ENCODE results near the gene SPATS2L. TPM values are rescaled to one million over a fixed set of nuclear protein-coding genes. Genes with fewer than 3 reads are reported as not detected.

SPATS2L gene
- total RNA-seq, 1 donor from 2014 or later, result 44.2 TPM

DNA sequence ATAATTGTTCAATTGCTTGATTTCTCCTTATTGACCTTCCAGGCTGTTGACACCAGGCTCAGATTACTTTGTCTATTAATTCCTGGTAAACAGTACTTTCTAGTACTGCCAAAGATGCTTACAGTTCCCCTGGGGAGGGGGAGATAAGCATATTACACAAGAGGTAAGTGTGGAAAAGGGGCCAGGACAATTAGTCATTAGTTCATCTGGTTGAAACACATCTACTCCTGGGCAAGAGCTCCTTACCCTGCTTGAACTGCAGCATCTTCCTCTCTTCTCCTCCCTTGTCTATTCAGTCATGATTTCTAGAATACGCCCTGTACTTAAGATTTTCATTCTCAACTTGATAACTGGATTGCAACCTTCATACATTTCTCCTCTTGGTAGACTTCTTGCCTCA, 10.4 kb upstream of the SPATS2L start:
- intact Hi-C loops (cut with micrococcal nuclease), result no loop called here

DNA sequence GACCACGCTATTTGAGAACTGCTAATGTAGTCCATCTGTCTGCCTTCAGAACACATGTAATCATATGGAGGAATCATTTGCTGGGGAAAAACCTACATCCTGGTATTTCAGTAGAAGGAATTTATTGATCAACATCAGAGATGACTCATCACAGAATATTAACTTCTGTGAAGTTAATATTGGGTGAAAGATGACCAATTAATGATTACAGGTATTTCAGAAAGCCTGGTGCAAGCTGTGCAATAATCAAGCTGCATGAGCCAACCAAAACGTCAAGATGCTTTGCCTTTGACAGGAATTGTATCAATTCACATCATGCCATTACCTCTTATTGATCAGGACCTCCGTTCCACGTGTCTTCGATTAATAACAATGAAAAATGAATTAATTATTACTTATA, 9.4 kb upstream of the SPATS2L start:
- intact Hi-C loops (cut with micrococcal nuclease), result no loop called here

DNA sequence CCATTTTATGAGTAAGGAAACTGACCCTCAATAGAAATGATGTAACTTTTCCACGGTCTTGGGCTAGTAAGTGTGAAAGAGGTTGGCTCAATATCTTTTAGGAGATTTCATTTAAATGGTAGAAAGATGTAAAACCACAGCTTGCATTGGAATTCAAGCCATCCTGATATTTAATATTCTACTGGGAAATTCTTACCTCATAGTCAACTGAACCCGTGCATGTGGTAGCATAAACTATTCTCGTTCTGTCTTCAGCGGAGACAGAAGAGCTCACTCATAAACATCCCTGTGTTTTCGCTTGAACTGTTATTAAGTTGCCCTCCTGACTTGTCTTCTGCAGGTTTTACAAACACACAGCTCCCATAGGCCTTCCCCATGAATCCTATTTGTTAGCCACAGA, 8.5 kb upstream of the SPATS2L start:
- intact Hi-C loops (cut with micrococcal nuclease), result no loop called here

DNA sequence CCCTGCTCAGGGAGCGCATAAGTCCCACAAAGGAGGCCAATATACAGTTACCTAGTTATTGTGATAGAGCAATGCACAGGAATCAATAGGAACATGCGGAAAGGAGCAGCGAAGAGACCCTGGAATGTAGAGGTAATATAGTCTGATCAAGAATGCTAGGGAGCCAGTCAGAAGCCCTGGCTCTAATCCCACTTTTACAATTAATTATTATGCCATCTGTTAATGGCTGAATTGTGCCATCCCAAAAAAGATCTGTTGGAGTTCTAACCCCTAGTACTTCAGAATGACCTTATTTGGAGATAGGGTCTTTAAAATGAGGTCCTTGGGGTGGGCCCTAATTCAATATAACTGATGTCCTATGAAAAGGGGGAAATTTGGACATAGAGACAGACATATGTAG, 7.7 kb upstream of the SPATS2L start:
- intact Hi-C loops (cut with micrococcal nuclease), result no loop called here

DNA sequence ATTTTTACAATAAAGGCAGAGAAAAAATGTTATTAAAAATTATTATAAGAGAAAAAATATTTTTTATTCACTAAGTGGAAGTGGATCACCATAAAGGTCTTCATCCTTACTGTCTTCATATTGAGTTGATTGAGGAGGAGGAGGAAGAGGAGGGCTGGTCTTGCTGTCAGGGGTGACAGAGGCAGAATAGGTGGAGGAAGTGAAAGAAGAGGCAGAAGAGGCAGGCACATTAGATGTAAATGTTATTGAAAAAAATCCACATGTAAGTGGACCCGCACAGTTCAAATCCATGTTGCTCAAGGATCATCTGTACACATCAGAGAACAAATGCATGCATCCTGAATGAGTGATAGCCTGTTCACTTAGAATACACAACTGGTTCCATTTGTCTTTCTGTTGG, 6.4 kb upstream of the SPATS2L start:
- intact Hi-C loops (cut with micrococcal nuclease), result no loop called here

DNA sequence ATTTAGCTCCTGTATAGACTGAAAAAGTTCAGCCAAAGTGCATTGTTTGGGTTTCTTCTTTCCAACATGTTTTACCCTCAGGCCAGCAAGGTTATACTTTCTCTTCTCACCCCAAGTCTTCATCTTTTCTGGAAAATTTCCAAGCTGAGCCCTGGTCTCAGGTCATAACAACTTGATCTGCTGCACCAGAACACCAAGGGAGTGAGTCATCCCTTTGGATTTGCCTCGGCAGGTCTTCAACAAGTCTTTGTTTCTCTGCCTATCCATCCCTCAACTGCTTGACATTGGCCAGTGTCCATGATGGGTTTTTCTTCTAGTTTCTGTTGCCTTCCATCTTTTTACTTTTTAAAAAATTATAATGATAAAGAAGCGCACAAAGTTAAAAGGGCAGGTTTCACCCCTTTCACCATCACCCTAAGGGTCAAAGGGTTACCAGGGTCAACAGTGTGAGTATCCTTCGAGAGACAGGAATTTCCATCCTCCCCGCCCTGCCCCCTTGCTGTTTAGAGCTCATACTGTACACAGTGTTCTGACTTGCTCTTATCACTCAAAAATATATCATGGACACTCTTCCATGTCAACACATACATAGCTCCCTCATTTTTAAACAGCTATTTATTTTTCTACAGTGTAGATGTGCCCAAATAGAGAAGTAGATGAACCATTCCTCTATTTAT, 5.7 kb upstream of the SPATS2L start:
- intact Hi-C loops (cut with micrococcal nuclease), result no loop called here

DNA sequence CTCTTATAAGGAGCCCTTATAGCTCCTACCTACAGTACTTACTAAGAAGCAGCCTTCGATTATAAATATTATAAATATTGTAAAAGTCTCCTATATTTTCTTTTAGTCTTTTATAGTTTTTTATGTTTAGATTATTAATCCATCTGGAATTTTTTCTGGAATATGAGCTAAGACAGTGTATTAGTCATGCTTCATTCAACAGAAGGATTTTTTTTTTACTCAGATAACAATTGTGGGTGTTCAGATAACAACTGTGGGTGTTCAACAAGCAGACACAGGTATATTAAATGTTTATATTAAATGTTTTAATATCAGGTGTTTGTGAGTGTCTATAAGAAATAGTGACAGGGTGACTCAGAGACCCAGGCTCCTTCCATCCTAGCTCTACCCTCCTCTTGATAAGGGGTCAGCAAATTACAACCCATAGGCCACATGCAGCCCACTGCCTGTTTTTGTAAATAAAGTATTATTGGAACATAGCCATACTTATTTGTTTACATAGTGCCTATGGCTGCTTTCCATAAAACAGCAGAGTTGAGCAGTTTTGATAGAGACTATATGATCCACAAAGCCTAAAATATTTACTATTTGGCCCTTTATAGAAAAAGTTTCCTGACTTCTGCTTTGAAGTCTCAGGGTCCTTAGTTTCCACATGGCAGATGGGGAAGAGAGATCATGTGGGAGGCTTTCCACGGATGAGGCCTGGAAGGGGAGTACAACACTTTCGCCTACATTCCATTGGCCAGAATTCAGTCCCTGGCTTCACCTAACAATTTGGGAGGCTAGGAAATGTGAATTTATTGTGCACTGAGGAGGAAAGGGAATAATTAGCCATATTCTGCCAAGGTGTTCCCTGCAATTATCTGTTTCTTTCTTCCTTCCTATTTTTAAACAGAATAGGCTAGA, 4.3 kb upstream of the SPATS2L start:
- intact Hi-C loops (cut with micrococcal nuclease), result no loop called here

DNA sequence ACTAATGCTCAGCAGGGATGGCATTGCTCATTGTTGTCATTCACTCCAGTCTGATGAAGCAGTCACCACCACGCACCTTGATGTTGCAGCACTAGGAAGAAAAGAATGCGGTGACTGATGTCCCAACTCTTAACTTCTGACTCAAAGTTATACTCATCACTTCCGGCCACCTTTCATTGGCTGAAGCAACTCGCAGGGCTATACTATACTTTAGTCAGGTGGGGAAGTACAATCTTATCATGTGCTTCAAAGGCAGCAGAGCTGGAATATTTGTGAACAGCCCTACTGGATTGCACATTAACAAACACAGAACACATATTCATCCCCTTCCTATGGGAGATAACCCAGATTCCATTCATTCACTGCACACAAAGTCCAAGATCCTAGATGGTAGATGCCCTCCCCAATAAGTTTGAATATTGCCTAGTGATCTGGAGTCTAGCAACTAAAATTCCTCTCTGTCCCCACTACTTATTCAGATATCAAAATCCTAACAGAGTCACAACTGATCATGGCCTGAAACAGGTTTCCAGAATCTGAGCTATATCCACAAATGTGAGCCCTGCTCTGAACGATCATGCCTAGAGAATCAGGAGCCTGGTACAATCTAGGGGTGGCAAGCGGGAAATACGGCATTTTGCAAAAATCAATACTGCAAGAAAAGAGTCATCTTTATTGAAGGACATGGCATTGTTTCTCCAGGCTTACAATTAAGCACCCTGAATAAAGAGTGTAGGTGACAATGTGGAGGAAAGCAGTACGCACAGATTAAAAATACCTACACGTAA, 3.4 kb upstream of the SPATS2L start:
- intact Hi-C loops (cut with micrococcal nuclease), result no loop called here

DNA sequence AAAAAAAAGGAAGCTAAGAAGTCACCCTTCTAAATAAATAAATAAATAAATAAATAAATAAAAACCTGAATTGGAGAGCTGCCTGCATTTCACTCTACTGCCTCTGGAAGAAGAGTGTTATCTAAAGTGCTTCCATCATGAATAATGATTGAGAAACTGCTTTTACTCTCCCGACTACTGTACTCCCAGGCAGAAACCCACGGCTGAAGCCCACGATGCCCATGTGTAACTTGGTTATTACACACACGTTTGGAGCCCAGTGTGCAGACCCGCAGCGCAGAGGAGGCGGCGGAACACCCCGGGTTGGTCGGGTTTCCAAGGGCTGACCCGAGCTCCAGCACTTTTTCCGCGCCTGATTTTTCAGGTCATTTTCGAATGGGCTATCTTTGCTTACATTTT, 697 bp upstream of the SPATS2L start:
- intact Hi-C loops (cut with micrococcal nuclease), result loop anchor here (1.0 to 5.0 kb wide), 9 partner anchors 37 to 812 kb away; partner anchors contain the start of genes BZW1, C2orf69, CFLAR and KCTD18

DNA sequence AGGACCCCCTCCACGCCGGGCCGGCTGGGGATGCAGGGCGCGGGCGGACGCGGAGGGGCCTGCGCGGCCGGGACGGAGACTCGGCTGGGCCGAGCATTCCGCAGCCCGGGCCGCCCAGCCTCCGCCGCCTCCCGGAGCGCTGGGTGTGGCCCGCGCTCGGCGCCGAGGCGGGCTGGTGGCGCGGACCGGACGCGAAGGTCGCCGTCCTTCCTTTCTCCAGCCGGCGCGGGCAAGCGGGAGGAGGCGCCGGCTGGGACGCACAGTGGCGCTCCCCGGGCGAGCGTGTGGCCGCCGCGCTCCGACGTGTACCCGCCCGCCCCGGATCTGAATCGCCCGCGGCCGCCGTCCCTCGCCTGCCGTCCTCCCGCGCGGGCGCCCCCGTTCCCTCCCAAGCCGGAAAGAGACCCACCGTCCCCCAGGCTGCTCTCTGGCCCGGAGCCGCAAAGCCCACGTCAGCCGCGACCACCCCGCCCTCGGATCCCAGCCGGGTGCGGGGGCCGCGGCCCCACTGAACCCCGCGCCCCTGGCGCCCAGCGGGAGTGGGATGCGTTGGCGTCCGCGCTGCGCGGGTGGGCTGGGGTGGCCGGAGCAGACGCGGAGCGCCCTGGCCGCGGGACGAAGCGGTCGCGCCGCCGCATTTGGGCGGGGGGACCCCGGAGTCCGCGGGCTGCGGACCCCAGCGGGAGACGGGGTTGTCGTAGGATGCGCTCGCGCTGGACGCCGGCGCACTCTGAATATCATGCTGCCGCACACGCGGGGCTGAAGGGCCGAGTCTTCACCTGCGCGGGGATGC, 634 bp downstream of the SPATS2L start:
- intact Hi-C loops (cut with micrococcal nuclease), result loop anchor here (1.0 to 5.0 kb wide), 12 partner anchors 35 to 810 kb away; partner anchors contain the start of genes BZW1, C2orf69, CFLAR and KCTD18

DNA sequence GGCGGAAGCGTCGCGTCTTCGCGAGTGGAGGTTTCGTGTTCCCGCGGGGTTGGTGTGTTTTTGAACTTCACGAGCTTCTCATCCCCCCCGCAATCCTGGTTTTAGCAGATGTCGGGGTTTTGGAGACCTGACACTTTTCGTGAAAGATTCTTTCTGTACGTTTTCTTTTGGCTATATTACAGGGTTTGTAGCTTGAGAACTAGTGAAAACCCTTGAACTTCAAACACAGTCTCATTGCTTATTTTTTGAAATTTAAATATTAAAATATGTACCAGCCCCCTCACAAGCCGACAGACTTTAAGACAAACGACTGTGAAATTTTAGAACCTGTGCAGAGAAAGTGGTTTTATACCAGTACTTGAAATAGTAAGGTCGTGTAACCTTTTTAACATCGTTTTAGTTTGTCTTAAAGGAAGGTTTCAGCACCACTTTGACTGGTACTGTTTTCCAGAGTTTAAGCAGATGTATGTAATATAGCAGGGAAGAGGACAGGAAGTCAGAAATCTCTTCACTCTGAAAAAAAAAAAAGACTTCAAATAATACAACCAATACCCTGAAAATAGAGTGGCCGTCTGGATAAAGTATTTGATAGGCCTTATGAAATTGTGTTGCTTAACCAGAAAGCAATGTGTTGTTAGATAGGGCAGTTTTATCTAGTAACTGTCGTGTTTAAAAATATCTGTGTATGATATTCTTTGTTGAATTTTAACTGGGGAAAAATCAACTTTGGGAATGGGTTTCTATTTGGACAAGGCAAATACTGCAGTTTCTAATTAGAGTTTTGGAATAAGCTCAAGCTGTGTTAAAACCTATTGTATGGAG, 1.4 kb downstream of the SPATS2L start:
- intact Hi-C loops (cut with micrococcal nuclease), result loop anchor here (1.0 to 5.0 kb wide), 8 partner anchors 23 to 809 kb away; partner anchors contain the start of genes C2orf69 and CFLAR

DNA sequence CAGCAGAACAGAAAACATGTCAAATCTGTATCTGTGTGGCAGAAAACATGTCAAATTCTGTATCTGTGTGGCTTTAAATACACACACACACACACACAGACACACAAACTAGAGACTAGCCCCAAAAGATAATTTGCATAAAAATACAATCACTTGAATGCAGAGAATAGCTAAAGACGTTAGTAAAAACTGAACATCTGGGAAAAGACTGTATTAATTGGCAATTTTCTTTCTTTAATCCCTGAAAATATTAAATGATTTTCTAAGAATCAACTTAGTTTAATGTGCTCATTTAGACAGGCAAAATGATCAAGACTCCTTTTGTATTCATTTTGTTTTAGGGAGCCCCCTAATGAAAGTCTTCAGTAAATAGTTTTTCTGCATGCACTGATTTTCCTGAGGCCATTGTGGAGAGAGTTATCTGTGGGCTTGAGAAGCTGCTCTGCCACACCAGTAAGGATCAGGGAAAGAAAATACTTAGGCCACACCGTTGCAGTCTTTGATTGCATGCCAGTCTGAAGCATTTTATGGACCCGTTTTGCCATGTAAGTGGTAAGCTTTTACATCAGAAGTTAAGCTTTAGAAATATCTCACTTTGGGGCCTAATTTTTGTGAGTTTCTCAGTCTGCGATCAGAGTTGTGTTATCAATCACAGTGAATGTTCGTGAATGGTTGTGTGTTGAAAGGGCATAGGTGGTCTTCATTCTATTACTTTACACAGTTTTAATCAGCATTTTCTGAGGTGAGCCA, 2.2 kb downstream of the SPATS2L start:
- intact Hi-C loops (cut with micrococcal nuclease), result loop anchor here (2.0 to 5.0 kb wide), 5 partner anchors 22 to 809 kb away; partner anchors contain the start of genes C2orf69 and CFLAR

DNA sequence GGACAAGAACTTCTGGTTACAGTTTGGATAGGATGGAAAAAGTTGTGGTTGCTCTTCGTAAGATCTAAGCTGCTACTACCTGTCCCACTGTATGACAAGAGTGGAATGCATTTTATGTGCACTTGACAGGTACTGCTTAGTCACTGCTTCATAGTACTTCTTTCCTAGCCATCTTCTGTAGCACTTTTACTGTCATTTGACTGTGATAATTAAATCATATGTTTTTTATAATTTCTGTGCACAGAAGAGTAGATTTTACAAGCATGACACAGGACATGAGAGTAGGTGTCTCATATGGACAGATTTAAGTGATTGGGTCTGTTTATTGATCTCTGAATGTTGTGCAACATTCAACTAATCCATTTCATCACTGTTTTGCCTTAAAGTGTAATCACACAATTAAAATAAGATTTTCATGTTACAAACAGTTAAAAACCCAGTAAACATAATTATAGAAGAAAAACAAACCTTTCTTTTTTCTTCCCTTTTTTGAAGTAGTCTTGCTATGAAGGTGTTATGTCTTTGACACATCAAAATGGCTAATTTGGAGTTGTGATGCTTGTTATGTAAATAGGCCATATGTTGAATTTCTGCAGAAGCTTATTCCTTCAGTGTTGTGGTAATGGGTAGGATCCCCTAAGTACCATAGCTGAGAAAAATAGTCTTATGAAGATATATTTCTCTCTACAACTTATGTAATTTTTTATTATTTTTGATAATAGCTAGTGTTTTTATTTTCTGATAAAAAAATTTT, 3.0 kb downstream of the SPATS2L start:
- intact Hi-C loops (cut with micrococcal nuclease), result loop anchor here (2.0 to 5.0 kb wide), 5 partner anchors 21 to 808 kb away; partner anchors contain the start of genes C2orf69 and CFLAR

DNA sequence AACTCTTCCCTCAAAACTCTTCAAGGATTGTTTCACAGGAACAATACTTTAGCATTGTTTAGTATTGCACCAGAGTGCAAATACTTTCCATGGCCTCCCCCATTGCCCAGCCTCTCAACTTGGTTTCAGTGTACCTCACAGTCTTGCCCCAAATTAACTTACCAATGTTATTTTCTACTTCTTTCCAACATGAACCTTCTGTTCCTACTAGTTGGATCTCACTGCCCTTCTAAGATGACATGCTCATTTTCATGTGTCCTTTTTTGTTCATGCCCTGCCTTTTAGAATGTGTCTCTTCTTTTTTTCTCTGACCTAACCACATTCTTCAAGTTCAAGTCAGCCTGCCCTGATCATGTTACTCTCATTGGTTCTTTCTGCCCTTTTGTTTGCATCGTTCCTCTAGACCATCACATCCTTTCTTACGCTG, 4.1 kb downstream of the SPATS2L start:
- intact Hi-C loops (cut with micrococcal nuclease), result no loop called here

DNA sequence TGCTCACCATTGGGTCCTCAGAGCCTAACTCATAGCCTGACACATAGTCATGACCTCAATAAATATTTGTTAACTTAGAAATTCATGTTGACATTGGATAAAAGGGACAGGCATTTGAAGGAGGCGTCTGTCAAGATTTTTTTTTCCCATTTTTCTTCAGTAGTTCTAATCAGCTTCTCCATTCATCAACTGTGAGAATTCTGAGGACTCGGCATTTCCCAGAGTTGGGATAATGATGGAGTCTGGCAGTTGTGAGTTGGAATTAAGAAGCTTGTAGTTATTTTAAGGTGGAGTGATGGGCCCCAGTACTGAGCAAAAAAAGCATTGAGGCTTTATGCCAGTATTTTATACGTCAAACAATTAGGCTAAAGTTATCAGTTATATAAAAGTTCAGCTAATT, 4.6 kb downstream of the SPATS2L start:
- intact Hi-C loops (cut with micrococcal nuclease), result no loop called here

DNA sequence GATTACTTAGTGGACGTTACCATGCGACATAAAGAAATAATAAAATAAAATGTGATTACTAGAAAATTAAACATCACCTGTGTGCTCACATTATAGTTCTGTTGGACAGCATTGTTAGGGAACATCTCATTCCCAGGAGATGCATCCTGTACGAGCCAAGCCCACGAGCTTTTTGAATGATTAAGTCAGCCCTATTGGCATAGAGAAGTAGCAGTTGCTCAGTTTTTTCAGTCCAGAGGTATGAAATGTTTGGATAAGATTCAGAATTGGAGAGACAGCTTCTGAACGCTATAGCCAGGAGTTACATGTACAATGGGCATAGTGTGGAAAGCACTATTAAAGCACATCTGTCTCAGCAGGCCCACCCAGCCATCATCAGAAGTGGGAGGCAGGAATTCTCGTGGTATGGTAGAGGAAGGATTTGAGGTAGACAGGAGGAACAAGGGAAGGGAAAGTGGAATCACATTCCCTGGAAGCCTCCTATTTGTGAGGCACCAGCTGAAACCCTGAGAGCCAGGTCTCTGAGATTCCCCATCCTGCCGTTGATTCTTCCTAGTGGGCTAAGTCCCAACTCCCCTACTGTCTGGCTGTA, 8.6 kb downstream of the SPATS2L start:
- intact Hi-C loops (cut with micrococcal nuclease), result no loop called here

DNA sequence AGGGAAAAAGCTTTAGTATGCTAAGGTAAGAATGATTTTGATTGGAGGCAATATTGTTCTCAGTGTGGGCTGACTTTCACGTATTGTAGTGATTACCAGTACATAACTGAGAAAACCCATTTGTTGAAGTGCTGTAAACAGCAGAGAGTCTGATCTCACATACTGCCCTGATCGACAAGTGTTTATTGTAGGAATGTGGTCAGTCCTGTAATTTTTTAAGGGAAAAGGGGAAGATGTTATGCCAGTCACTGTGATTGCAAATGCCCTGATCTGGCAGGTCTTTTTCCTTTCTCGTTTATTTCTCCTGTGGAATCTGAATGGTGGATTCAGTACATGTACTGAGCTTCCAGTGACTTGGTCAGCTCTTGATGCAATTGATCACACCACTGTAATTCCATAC, 11.5 kb downstream of the SPATS2L start:
- intact Hi-C loops (cut with micrococcal nuclease), result no loop called here

DNA sequence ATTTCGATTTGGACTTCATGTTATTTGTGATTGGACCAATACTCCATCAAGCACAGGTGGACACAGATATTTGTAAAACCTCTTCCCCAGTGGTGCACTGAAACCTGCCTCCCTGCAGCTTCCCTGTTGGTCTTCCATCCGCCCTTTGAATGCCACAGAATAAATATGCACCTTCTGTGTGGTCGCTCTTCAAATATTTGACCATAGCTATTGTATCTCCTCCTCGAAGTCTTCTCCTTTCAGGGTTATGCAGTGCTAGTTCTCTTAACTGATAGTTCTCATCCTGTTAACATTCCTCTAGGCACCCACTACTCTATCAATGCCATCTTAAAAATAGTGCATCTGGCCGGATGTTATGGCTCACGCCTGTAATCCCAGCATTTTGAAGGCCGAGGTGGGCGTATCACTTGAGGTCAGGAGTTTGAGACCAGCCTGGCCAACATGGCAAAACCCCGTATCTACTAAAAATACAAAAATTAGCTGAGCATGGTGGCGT, 12.5 kb downstream of the SPATS2L start:
- intact Hi-C loops (cut with micrococcal nuclease), result no loop called here

All from T-helper 1 cell treated with Interleukin-12 subunit alpha and Interleukin-12 subunit beta and Interleukin-4 antibody, amounts not matched to agents 30 ng/mL and 1 ng/mL, for 36 hours (primary cell).